WTC11 (cell line): ENCODE results near the gene CAPRIN2. TPM values are rescaled to one million over a fixed set of nuclear protein-coding genes. Genes with fewer than 3 reads are reported as not detected.

ENCODE experiments used
- ATAC-seq: fragments of 200-7000 bp; cut with Tn5 transposase; 2 replicates; pipeline ENCODE4 v1.10.0; 2021; ENCODE audit warnings: mild to moderate bottlenecking, moderate library complexity
- CTCF ChIA-PET: fragments of 300-600 bp; sonication (Branson Sonifier 250); formaldehyde crosslinking; loops from one replicate; lab custom pipeline; 2021; ENCODE audit warnings: antibody characterized with exemption; lab: Charles Lee
- POLR2A ChIA-PET: fragments of 350-600 bp; sonication (Branson Sonifier 250); formaldehyde crosslinking; loops from one replicate; lab custom pipeline; 2021; ENCODE audit warnings: antibody characterized with exemption; lab: Charles Lee
- DNase-seq: peaks from one replicate; pipeline ENCODE4 v3.0.0; 2021; ENCODE audit warnings: low spot score
- H3K27ac Mint-ChIP-seq: 2 replicates; pipeline ENCODE4 v1.8.0; 2021; ENCODE audit warnings: mixed read lengths
- H3K27me3 Mint-ChIP-seq: 2 replicates; pipeline ENCODE4 v1.8.0; 2021; ENCODE audit warnings: low read depth, mild to moderate bottlenecking, moderate library complexity, mixed read lengths
- H3K36me3 Mint-ChIP-seq: 2 replicates; pipeline ENCODE4 v1.8.0; 2021; ENCODE audit warnings: mixed read lengths
- H3K4me1 Mint-ChIP-seq: 2 replicates; pipeline ENCODE4 v1.8.0; 2022; ENCODE audit warnings: mixed read lengths
- H3K4me3 Mint-ChIP-seq: 2 replicates; pipeline ENCODE4 v1.8.0; 2021; ENCODE audit warnings: mild to moderate bottlenecking, moderate library complexity, mixed read lengths
- H3K9me3 Mint-ChIP-seq: 2 replicates; pipeline ENCODE4 v1.8.0; 2021; ENCODE audit warnings: mixed read lengths
- CBFB ChIP-seq: sonication (generic); formaldehyde crosslinking; IDR thresholded peaks from 2 replicates; pipeline ENCODE4 v1.8.1; 2022; ENCODE audit warnings: mild to moderate bottlenecking, low read depth, missing genetic modification reagents
- ELF4 ChIP-seq: sonication (generic); formaldehyde crosslinking; IDR thresholded peaks from 2 replicates; pipeline ENCODE4 v1.8.1; 2022; ENCODE audit warnings: low read depth, mild to moderate bottlenecking, moderate library complexity, missing genetic modification reagents
- FOXK1 ChIP-seq: sonication (generic); formaldehyde crosslinking; IDR thresholded peaks from 2 replicates; pipeline ENCODE4 v1.8.0; 2022; ENCODE audit warnings: mild to moderate bottlenecking, moderate library complexity, missing genetic modification reagents
- FOXP1 ChIP-seq: sonication (generic); formaldehyde crosslinking; IDR thresholded peaks from 2 replicates; pipeline ENCODE4 v1.8.0; 2022; ENCODE audit warnings: missing genetic modification reagents, mild to moderate bottlenecking, moderate library complexity, borderline replicate concordance
- NFYB ChIP-seq: sonication (generic); formaldehyde crosslinking; conservative IDR thresholded peaks from 2 replicates; pipeline ENCODE4 v1.8.0; 2022; ENCODE audit warnings: low read depth, missing genetic modification reagents
- TEAD1 ChIP-seq: sonication (generic); formaldehyde crosslinking; IDR thresholded peaks from 2 replicates; pipeline ENCODE4 v1.8.0; 2022; ENCODE audit warnings: mild to moderate bottlenecking, missing genetic modification reagents
- TEAD4 ChIP-seq: sonication (generic); formaldehyde crosslinking; IDR thresholded peaks from 2 replicates; pipeline ENCODE4 v1.8.0; 2022; ENCODE audit warnings: mild to moderate bottlenecking, missing genetic modification reagents
- ZNF138 ChIP-seq: sonication (generic); formaldehyde crosslinking; conservative IDR thresholded peaks from 2 replicates; pipeline ENCODE4 v1.8.1; 2022; ENCODE audit warnings: mild to moderate bottlenecking, moderate library complexity, missing genetic modification reagents
- ZNF263 ChIP-seq: sonication (generic); formaldehyde crosslinking; IDR thresholded peaks from 2 replicates; pipeline ENCODE4 v1.8.1; 2022; ENCODE audit warnings: low read depth, mild to moderate bottlenecking, moderate library complexity, missing genetic modification reagents
- ZNF416 ChIP-seq: fragments of 250-450 bp; sonication (Bioruptor Pico); IDR thresholded peaks from 2 replicates; pipeline ENCODE4 v1.9.0; 2021; ENCODE audit warnings: mild to moderate bottlenecking, inconsistent platforms
- total RNA-seq: library from RNA; stranded (reverse); gene quantifications from 3 replicates; pipeline ENCODE4 v1.2.3, GENCODE V29; 2021
- TF ChIP-seq, protein P1 (sequence below): fragments of 250-450 bp; sonication (Bioruptor Pico); IDR thresholded peaks from 2 replicates; pipeline ENCODE4 v1.8.0; 2021; ENCODE audit warnings: mild to moderate bottlenecking
- TF ChIP-seq, protein P2 (sequence below): sonication (generic); formaldehyde crosslinking; IDR thresholded peaks from 2 replicates; pipeline ENCODE4 v1.8.1; 2023; ENCODE audit warnings: mild to moderate bottlenecking, missing genetic modification reagents, moderate library complexity
- TF ChIP-seq, protein P3 (sequence below): sonication (generic); formaldehyde crosslinking; IDR thresholded peaks from 2 replicates; pipeline ENCODE4 v1.8.0; 2023; ENCODE audit warnings: missing genetic modification reagents
- TF ChIP-seq, protein P4 (sequence below): sonication (generic); formaldehyde crosslinking; IDR thresholded peaks from 2 replicates; pipeline ENCODE4 v1.8.1; 2022; ENCODE audit warnings: low read depth, missing genetic modification reagents, borderline replicate concordance
- TF ChIP-seq, protein P5 (sequence below): fragments of 250-450 bp; sonication (Bioruptor Pico); IDR thresholded peaks from 2 replicates; pipeline ENCODE4 v2.1.2; 2022; ENCODE audit warnings: mild to moderate bottlenecking, moderate library complexity
- TF ChIP-seq, protein P6 (sequence below): sonication (generic); formaldehyde crosslinking; IDR thresholded peaks from 2 replicates; pipeline ENCODE4 v1.8.1; 2023; ENCODE audit warnings: mild to moderate bottlenecking, missing genetic modification reagents
- TF ChIP-seq, protein P7 (sequence below): sonication (generic); formaldehyde crosslinking; IDR thresholded peaks from 2 replicates; pipeline ENCODE4 v1.8.0; 2023; ENCODE audit warnings: mild to moderate bottlenecking, missing genetic modification reagents
- TF ChIP-seq, protein P8 (sequence below): fragments of 250-450 bp; sonication (Bioruptor Pico); IDR thresholded peaks from 2 replicates; pipeline ENCODE4 v1.9.0; 2021; ENCODE audit warnings: mild to moderate bottlenecking

The CAPRIN2 gene
- total RNA-seq, 1 experiment from 2014 or later = 62.7 TPM

DNA sequence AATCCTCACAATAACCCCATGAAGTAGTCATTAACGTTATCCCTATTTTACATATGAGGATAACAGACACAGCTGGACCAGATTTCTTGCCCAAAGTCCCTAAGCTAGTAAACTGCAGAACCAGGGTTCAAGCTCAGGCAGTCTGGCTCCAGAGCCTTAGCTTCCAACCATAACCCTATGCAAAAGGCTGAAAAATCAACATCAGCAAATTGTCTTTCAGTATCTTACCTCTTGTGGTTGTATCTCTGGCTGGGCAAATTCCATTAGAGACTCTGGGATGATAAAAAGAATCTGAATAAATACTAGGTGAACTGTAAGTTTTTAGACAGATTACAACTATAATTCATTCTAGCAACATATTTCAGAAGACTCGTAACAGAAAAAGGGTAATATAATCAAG lies 24.7 kb downstream of the CAPRIN2 start:
- ChIA-PET CTCF (no interaction called here), POLR2A (interaction anchor here (0.6 kb wide), 1 partner anchor 22 kb away, joined by 5 read pairs; no protein-coding TSS in a partner anchor)
- H3K27me3 Mint-ChIP-seq = no peaks in the 10 kb centered on the region
- no peaks in the 10 kb centered on the region for H3K4me1 Mint-ChIP-seq
- peaks cover 73% of the 10 kb centered on the region for H3K36me3 Mint-ChIP-seq
- no peak overlapping the region for H3K27ac Mint-ChIP-seq
- TF ChIP-seq, protein P1, sequence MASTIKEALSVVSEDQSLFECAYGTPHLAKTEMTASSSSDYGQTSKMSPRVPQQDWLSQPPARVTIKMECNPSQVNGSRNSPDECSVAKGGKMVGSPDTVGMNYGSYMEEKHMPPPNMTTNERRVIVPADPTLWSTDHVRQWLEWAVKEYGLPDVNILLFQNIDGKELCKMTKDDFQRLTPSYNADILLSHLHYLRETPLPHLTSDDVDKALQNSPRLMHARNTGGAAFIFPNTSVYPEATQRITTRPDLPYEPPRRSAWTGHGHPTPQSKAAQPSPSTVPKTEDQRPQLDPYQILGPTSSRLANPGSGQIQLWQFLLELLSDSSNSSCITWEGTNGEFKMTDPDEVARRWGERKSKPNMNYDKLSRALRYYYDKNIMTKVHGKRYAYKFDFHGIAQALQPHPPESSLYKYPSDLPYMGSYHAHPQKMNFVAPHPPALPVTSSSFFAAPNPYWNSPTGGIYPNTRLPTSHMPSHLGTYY (CRISPR knock-in tag) = no peak
- no peak for TF ChIP-seq CBFB
- no peak for TF ChIP-seq ZNF263 (CRISPR knock-in tag)
- TF ChIP-seq, protein P2, sequence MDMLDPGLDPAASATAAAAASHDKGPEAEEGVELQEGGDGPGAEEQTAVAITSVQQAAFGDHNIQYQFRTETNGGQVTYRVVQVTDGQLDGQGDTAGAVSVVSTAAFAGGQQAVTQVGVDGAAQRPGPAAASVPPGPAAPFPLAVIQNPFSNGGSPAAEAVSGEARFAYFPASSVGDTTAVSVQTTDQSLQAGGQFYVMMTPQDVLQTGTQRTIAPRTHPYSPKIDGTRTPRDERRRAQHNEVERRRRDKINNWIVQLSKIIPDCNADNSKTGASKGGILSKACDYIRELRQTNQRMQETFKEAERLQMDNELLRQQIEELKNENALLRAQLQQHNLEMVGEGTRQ (CRISPR knock-in tag) = no peak
- TF ChIP-seq, protein P3, sequence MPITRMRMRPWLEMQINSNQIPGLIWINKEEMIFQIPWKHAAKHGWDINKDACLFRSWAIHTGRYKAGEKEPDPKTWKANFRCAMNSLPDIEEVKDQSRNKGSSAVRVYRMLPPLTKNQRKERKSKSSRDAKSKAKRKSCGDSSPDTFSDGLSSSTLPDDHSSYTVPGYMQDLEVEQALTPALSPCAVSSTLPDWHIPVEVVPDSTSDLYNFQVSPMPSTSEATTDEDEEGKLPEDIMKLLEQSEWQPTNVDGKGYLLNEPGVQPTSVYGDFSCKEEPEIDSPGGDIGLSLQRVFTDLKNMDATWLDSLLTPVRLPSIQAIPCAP = no peak
- no peaks in the 10 kb centered on the region for H3K9me3 Mint-ChIP-seq
- DNase-seq (no peak), ATAC-seq (no peak)
- H3K4me3 Mint-ChIP-seq = no peak overlapping the region

DNA sequence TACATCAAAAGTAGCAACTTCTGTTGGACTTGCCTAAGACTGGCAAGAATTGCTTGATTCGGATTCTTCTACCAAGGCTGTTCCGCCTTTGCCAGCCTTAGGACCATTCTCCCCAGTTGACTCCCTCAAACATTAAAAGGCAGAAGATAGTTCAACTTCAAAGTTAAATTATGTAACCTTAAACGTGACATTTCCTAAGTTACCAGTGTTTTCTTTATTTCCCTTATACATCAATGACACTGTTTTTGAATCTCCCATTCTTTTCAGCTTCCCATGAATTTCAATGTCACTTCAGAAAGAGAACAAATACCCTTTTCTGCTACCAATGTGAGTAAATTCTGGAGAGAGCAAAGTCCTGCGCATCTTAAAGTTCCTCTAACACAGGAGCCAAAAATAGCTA lies 25.2 kb downstream of the CAPRIN2 start:
- peaks cover 73% of the 10 kb centered on the region for H3K36me3 Mint-ChIP-seq
- H3K27ac Mint-ChIP-seq = 0 out of 2 replicates have a peak overlapping the region, but pooled peaks have one; percentile 7
- no peak for ATAC-seq
- no peaks in the 10 kb centered on the region for H3K9me3 Mint-ChIP-seq
- ChIA-PET POLR2A (interaction anchor here (0.6 kb wide), 1 partner anchor 23 kb away, joined by 5 read pairs; no protein-coding TSS in a partner anchor), CTCF (no interaction called here)
- no peaks in the 10 kb centered on the region for H3K4me1 Mint-ChIP-seq
- DNase-seq = no peak
- H3K4me3 Mint-ChIP-seq = no peak overlapping the region
- TF ChIP-seq, protein P4, sequence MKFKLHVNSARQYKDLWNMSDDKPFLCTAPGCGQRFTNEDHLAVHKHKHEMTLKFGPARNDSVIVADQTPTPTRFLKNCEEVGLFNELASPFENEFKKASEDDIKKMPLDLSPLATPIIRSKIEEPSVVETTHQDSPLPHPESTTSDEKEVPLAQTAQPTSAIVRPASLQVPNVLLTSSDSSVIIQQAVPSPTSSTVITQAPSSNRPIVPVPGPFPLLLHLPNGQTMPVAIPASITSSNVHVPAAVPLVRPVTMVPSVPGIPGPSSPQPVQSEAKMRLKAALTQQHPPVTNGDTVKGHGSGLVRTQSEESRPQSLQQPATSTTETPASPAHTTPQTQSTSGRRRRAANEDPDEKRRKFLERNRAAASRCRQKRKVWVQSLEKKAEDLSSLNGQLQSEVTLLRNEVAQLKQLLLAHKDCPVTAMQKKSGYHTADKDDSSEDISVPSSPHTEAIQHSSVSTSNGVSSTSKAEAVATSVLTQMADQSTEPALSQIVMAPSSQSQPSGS (CRISPR knock-in tag) = no peak
- TF ChIP-seq CBFB (no peak), FOXK1 (CRISPR knock-in tag) (no peak), FOXP1 (CRISPR knock-in tag) (no peak), NFYB (CRISPR knock-in tag) (no peak), TEAD4 (CRISPR knock-in tag) (no peak), ZNF138 (CRISPR knock-in tag) (no peak), ELF4 (CRISPR knock-in tag) (no peak), ZNF416 (CRISPR knock-in tag) (no peak), TEAD1 (no peak)
- TF ChIP-seq, protein P5, sequence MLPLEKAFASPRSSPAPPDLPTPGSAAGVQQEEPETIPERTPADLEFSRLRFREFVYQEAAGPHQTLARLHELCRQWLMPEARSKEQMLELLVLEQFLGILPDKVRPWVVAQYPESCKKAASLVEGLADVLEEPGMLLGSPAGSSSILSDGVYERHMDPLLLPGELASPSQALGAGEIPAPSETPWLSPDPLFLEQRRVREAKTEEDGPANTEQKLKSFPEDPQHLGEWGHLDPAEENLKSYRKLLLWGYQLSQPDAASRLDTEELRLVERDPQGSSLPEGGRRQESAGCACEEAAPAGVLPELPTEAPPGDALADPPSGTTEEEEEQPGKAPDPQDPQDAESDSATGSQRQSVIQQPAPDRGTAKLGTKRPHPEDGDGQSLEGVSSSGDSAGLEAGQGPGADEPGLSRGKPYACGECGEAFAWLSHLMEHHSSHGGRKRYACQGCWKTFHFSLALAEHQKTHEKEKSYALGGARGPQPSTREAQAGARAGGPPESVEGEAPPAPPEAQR (CRISPR knock-in tag) = no peak
- TF ChIP-seq, protein P6, sequence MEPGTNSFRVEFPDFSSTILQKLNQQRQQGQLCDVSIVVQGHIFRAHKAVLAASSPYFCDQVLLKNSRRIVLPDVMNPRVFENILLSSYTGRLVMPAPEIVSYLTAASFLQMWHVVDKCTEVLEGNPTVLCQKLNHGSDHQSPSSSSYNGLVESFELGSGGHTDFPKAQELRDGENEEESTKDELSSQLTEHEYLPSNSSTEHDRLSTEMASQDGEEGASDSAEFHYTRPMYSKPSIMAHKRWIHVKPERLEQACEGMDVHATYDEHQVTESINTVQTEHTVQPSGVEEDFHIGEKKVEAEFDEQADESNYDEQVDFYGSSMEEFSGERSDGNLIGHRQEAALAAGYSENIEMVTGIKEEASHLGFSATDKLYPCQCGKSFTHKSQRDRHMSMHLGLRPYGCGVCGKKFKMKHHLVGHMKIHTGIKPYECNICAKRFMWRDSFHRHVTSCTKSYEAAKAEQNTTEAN (CRISPR knock-in tag) = no peak
- TF ChIP-seq, protein P7, sequence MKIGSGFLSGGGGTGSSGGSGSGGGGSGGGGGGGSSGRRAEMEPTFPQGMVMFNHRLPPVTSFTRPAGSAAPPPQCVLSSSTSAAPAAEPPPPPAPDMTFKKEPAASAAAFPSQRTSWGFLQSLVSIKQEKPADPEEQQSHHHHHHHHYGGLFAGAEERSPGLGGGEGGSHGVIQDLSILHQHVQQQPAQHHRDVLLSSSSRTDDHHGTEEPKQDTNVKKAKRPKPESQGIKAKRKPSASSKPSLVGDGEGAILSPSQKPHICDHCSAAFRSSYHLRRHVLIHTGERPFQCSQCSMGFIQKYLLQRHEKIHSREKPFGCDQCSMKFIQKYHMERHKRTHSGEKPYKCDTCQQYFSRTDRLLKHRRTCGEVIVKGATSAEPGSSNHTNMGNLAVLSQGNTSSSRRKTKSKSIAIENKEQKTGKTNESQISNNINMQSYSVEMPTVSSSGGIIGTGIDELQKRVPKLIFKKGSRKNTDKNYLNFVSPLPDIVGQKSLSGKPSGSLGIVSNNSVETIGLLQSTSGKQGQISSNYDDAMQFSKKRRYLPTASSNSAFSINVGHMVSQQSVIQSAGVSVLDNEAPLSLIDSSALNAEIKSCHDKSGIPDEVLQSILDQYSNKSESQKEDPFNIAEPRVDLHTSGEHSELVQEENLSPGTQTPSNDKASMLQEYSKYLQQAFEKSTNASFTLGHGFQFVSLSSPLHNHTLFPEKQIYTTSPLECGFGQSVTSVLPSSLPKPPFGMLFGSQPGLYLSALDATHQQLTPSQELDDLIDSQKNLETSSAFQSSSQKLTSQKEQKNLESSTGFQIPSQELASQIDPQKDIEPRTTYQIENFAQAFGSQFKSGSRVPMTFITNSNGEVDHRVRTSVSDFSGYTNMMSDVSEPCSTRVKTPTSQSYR = no peak
- TF ChIP-seq, protein P8, sequence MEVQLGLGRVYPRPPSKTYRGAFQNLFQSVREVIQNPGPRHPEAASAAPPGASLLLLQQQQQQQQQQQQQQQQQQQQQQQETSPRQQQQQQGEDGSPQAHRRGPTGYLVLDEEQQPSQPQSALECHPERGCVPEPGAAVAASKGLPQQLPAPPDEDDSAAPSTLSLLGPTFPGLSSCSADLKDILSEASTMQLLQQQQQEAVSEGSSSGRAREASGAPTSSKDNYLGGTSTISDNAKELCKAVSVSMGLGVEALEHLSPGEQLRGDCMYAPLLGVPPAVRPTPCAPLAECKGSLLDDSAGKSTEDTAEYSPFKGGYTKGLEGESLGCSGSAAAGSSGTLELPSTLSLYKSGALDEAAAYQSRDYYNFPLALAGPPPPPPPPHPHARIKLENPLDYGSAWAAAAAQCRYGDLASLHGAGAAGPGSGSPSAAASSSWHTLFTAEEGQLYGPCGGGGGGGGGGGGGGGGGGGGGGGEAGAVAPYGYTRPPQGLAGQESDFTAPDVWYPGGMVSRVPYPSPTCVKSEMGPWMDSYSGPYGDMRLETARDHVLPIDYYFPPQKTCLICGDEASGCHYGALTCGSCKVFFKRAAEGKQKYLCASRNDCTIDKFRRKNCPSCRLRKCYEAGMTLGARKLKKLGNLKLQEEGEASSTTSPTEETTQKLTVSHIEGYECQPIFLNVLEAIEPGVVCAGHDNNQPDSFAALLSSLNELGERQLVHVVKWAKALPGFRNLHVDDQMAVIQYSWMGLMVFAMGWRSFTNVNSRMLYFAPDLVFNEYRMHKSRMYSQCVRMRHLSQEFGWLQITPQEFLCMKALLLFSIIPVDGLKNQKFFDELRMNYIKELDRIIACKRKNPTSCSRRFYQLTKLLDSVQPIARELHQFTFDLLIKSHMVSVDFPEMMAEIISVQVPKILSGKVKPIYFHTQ = no peak
- H3K27me3 Mint-ChIP-seq = no peaks in the 10 kb centered on the region
